Panc1 (cell line): Measurements from ENCODE around the gene MAP7. TPM values are rescaled to one million over a fixed set of nuclear protein-coding genes. Genes with fewer than 3 reads are reported as not detected.
"Not testable (repeated sequence)": the region's sequence is repeated elsewhere in the genome, so short reads cannot be mapped to it uniquely, and the experiment has no call there.

Source experiments
- ATAC-seq: fragments of 200-7000 bp; cut with Tn5 transposase; 2 replicates; pipeline ENCODE4 v1.9.1; 2020; ENCODE audit warnings: mild to moderate bottlenecking, moderate library complexity
- BruUV-seq: library from RNA; stranded (reverse); fragments of 400-500 nt; replicated peaks from 2 replicates; lab custom pipeline; 2021; lab: Mats Ljungman, UMichigan
- CTCF ChIA-PET: fragments of 300-600 bp; sonication (Branson Sonifier 250); formaldehyde crosslinking; loops from one replicate; lab custom pipeline; 2022; ENCODE audit warnings: antibody characterized with exemption; lab: Charles Lee
- POLR2A ChIA-PET: fragments of 300-600 bp; sonication (Branson Sonifier 250); formaldehyde crosslinking; loops from one replicate; lab custom pipeline; 2022; ENCODE audit warnings: antibody characterized with exemption; lab: Charles Lee
- DNase-seq: peaks from one replicate; pipeline ENCODE4 v3.0.0-alpha.2; 2010; ENCODE audit warnings: low read depth, low spot score
- H3K27ac ChIP-seq: 2 replicates; pipeline ENCODE4 v1.5.1; 2011; ENCODE audit warnings: mild to moderate bottlenecking, low read length, inconsistent platforms
- H3K27me3 ChIP-seq: fragments of 200-500 bp; sonication (Bioruptor generic); 2 replicates; pipeline ENCODE4 v1.6.0; 2014; ENCODE audit warnings: low read length, inconsistent platforms; ENCODE audit not compliant: control insufficient read depth, insufficient read depth
- H3K36me3 ChIP-seq: fragments of 200-500 bp; sonication (Bioruptor generic); 2 replicates; pipeline ENCODE4 v1.5.1; 2014; ENCODE audit warnings: inconsistent platforms, mild to moderate bottlenecking, low read length, moderate library complexity; ENCODE audit not compliant: control insufficient read depth, insufficient read depth
- H3K4me1 ChIP-seq: 2 replicates; pipeline ENCODE4 v1.5.1; 2011; ENCODE audit warnings: inconsistent platforms, mild to moderate bottlenecking, low read length, moderate library complexity; ENCODE audit not compliant: control insufficient read depth, insufficient read depth
- H3K4me3 ChIP-seq, 2 experiments: 2 replicates each; pipeline ENCODE4 v1.5.1; 2011 to 2012; ENCODE audit warnings: low read depth in 2 of 2, low read length in 2 of 2, mild to moderate bottlenecking in 2 of 2, inconsistent platforms in 1 of 2, moderate library complexity in 1 of 2
- H3K9me3 ChIP-seq: fragments of 200-500 bp; sonication (Bioruptor generic); 2 replicates; pipeline ENCODE4 v1.5.1; 2014; ENCODE audit warnings: low read depth, mild to moderate bottlenecking, inconsistent platforms, low read length, moderate library complexity; ENCODE audit not compliant: control insufficient read depth, insufficient read depth
- CTCF ChIP-seq: fragments of 450-650 bp; IDR thresholded peaks from 2 replicates; pipeline ENCODE4 v1.5.1; 2017; ENCODE audit warnings: mild to moderate bottlenecking
- POLR2AphosphoS5 ChIP-seq: IDR thresholded peaks from 2 replicates; pipeline ENCODE4 v1.6.1; 2012; ENCODE audit warnings: mild to moderate bottlenecking, low read depth, low read length, moderate library complexity
- REST ChIP-seq, 2 experiments: IDR thresholded peaks; 2 replicates each; pipeline ENCODE4 v1.6.1; 2011 to 2012; ENCODE audit warnings: low read depth in 2 of 2, control low read depth in 1 of 2, low read length in 1 of 2, mild to moderate bottlenecking in 1 of 2, moderate library complexity in 1 of 2; ENCODE audit not compliant: insufficient read depth in 1 of 2
- SIN3A ChIP-seq: IDR thresholded peaks from 2 replicates; pipeline ENCODE4 v1.6.1; 2012; ENCODE audit warnings: low read depth, mild to moderate bottlenecking, low read length, moderate library complexity, borderline replicate concordance; ENCODE audit not compliant: insufficient read depth
- TCF7L2 ChIP-seq: IDR thresholded peaks from 2 replicates; pipeline ENCODE4 v1.6.1; 2011; ENCODE audit warnings: mild to moderate bottlenecking, low read depth, low read length, inconsistent platforms
- in situ Hi-C: cut with HindIII; loops from 2 replicates; pipeline ENCODE4 v1.10.0; 2016; ENCODE audit warnings: low sequenced_read_pairs, low pct_unique_long_range_greater_than_20kb
- intact Hi-C: fragments of 100-400 bp; cut with micrococcal nuclease; formaldehyde crosslinking; loops from one replicate; pipeline ENCODE4 v1.10.0; 2022; ENCODE audit not compliant: unreplicated experiment
- total RNA-seq: library from RNA; stranded (reverse); gene quantifications from one replicate; pipeline ENCODE4 v1.2.1, GENCODE V29; 2021; ENCODE audit not compliant: unreplicated experiment

Gene MAP7
- total RNA-seq, 1 experiment from 2014 or later = 1.8 TPM

GRCh38 chr6:136500414-136500813 is 49.8 kb downstream of the MAP7 start:
- Histone ChIP-seq H3K4me3 (no peak overlapping the region), H3K36me3 (no peaks in the 10 kb centered on the region), H3K4me1 (no peaks in the 10 kb centered on the region), H3K27me3 (no peaks in the 10 kb centered on the region), H3K27ac (no peak overlapping the region), H3K9me3 (no peaks in the 10 kb centered on the region)
- CTCF ChIA-PET = no interaction called here
- in situ Hi-C loops = no loop called here
- no peak for TF ChIP-seq CTCF
- no peak for TF ChIP-seq REST (IDR thresholded peaks at IDR 0.05; ENCODE audit: insufficient read depth in 1 of 2, low read depth in 2 of 2, low read length in 1 of 2)
- no peak for TF ChIP-seq SIN3A
- no peak for TF ChIP-seq POLR2AphosphoS5
- intact Hi-C loops = no loop called here
- POLR2A ChIA-PET = no interaction called here
- DNase-seq (no peak), ATAC-seq (no peak)
- no TSS peak for BruUV-seq

GRCh38 chr6:136499370-136499769 is 50.9 kb downstream of the MAP7 start:
- TF ChIP-seq POLR2AphosphoS5 (no peak), REST (IDR thresholded peaks at IDR 0.05; ENCODE audit: insufficient read depth in 1 of 2, low read depth in 2 of 2, low read length in 1 of 2) (no peak), SIN3A (no peak), TCF7L2 (no peak)
- H3K4me3 ChIP-seq = no peak overlapping the region
- no TSS peak for BruUV-seq
- H3K9me3 ChIP-seq = no peaks in the 10 kb centered on the region
- no peaks in the 10 kb centered on the region for H3K36me3 ChIP-seq
- H3K27me3 ChIP-seq = no peaks in the 10 kb centered on the region
- intact Hi-C loops (no loop called here), in situ Hi-C loops (no loop called here)
- CTCF ChIA-PET = interaction anchor here (0.6 kb wide), 1 partner anchor 181 kb away, joined by 4 read pairs; no protein-coding TSS in a partner anchor
- DNase-seq (no peak), ATAC-seq (no peak)
- POLR2A ChIA-PET = interaction anchor here (0.7 kb wide), 1 partner anchor 99 kb away, joined by 3 read pairs; no protein-coding TSS in a partner anchor
- no peak overlapping the region for H3K27ac ChIP-seq
- H3K4me1 ChIP-seq = no peaks in the 10 kb centered on the region

- H3K27ac ChIP-seq, H3K4me1 ChIP-seq, ATAC-seq, H3K36me3 ChIP-seq, in situ Hi-C loops, H3K4me3 ChIP-seq, intact Hi-C loops, DNase-seq, BruUV-seq, H3K27me3 ChIP-seq, CTCF ChIA-PET, H3K9me3 ChIP-seq: not testable (repeated sequence)
- POLR2A ChIA-PET = interaction anchor here (0.7 kb wide), 1 partner anchor 368 kb away, joined by 4 read pairs; no protein-coding TSS in a partner anchor
Observed at GRCh38 chr6:136496449-136496848, 53.8 kb downstream of the MAP7 start.
